ENCODE measurements around the gene PXDN.

PXDN gene

GRCh38 chr2:1588978-1589621 is 155.2 kb downstream of the PXDN start:
- Histone ChIP-seq H3K4me3 (ENCODE audit: low read depth, low read length) (no peak overlapping the region), H3K27me3 (ENCODE audit: insufficient read depth, low read depth, severe bottlenecking) (no peaks in the 10 kb centered on the region), H3K27ac (no peak overlapping the region), H3K9me3 (ENCODE audit: severe bottlenecking) (no peaks in the 10 kb centered on the region), H3K36me3 (no peaks in the 10 kb centered on the region)
- no peak for DNase-seq
- TF ChIP-seq CTCF (IDR thresholded peaks at IDR 0.05; ENCODE audit: low read depth, low read length), result no peak

- H3K36me3 ChIP-seq, result no peaks in the 10 kb centered on the region
- TF ChIP-seq CTCF (IDR thresholded peaks at IDR 0.05; ENCODE audit: low read depth, low read length), result no peak
- H3K9me3 ChIP-seq (ENCODE audit: severe bottlenecking), result no peaks in the 10 kb centered on the region
- no peak overlapping the region for H3K27ac ChIP-seq
- DNase-seq, result no peak
- no peaks in the 10 kb centered on the region for H3K27me3 ChIP-seq (ENCODE audit: insufficient read depth, low read depth, severe bottlenecking)
- no peak overlapping the region for H3K4me3 ChIP-seq (ENCODE audit: low read depth, low read length)
These were observed 156.0 kb downstream of the PXDN start for GRCh38 chr2:1588051-1588977.

- no peak overlapping the region for H3K4me3 ChIP-seq (ENCODE audit: low read depth, low read length)
- no peaks in the 10 kb centered on the region for H3K9me3 ChIP-seq (ENCODE audit: severe bottlenecking)
- no peak for DNase-seq
- no peaks in the 10 kb centered on the region for H3K27me3 ChIP-seq (ENCODE audit: insufficient read depth, low read depth, severe bottlenecking)
- no peak for TF ChIP-seq CTCF (IDR thresholded peaks at IDR 0.05; ENCODE audit: low read depth, low read length)
- no peaks in the 10 kb centered on the region for H3K36me3 ChIP-seq
- H3K27ac ChIP-seq, result no peak overlapping the region
These were observed 157.1 kb downstream of the PXDN start for GRCh38 chr2:1586923-1587840.

GRCh38 chr2:1586251-1586922 is 157.9 kb downstream of the PXDN start:
- H3K27ac ChIP-seq, result no peak overlapping the region
- H3K4me3 ChIP-seq (ENCODE audit: low read depth, low read length), result no peak overlapping the region
- no peaks in the 10 kb centered on the region for H3K27me3 ChIP-seq (ENCODE audit: insufficient read depth, low read depth, severe bottlenecking)
- H3K36me3 ChIP-seq, result no peaks in the 10 kb centered on the region
- TF ChIP-seq CTCF (IDR thresholded peaks at IDR 0.05; ENCODE audit: low read depth, low read length), result no peak
- DNase-seq, result no peak
- no peaks in the 10 kb centered on the region for H3K9me3 ChIP-seq (ENCODE audit: severe bottlenecking)

- no peak for DNase-seq
- Histone ChIP-seq H3K36me3 (no peaks in the 10 kb centered on the region), H3K27ac (no peak overlapping the region), H3K4me3 (ENCODE audit: low read depth, low read length) (no peak overlapping the region), H3K27me3 (ENCODE audit: insufficient read depth, low read depth, severe bottlenecking) (no peaks in the 10 kb centered on the region), H3K9me3 (ENCODE audit: severe bottlenecking) (no peaks in the 10 kb centered on the region)
- no peak for TF ChIP-seq CTCF (IDR thresholded peaks at IDR 0.05; ENCODE audit: low read depth, low read length)
These were observed 158.7 kb downstream of the PXDN start for GRCh38 chr2:1585635-1586034.

Data from WERI-Rb-1 (cell line).